Measurements from ENCODE around the gene SP140L.

- TF ChIP-seq POLR2AphosphoS5 (IDR thresholded peaks at IDR 0.05) = peak in 2 of 3 donors; percentile 30 to 47
- no peak for TF ChIP-seq POLR2A (IDR thresholded peaks at IDR 0.05)
- TF ChIP-seq CTCF (IDR thresholded peaks at IDR 0.05) = no peak
Measured at GRCh38 chr2:230326453-230327417, at the start of gene SP140L.
